SH-SY5Y (cell line): Measurements from ENCODE around the gene PACS2.

Source experiments
- GATA2 ChIP-seq: IDR thresholded peaks from 2 replicates; pipeline ENCODE4 v1.6.1; 2011; ENCODE audit warnings: mild to moderate bottlenecking, low read depth, low read length
- GATA3 ChIP-seq: IDR thresholded peaks from 2 replicates; pipeline ENCODE4 v1.6.1; 2011; ENCODE audit warnings: low read depth, mild to moderate bottlenecking, low read length, moderate library complexity

DNA sequence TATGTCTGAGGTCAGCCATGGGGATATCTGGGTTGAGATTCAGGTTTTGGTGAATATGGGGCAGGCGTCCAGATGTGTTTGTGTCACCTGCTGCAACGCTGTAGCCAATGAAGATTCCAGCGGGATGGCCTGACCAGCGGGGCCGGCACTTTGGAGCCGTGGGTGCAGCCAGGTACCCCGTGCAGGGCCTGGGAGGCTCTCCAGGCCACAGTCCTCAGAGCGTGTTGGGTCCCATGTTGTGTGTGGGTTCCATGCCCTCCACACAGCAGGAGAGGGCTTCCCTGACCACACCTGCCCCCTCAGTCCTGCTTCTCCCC is 80.9 kb downstream of the PACS2 start:
- TF ChIP-seq GATA2 (no peak), GATA3 (no peak)
